T-helper 1 cell (primary cell): ENCODE results near the gene FIGN.

Experiments used
- DNase-seq, 5 donors: peaks; one replicate each; pipeline ENCODE4 v3.0.0-alpha.2; 2012 to 2020

The FIGN gene

GRCh38 chr2:163736433-163737189, 803 bp upstream of the FIGN start:
- DNase-seq, result no peak

DNA sequence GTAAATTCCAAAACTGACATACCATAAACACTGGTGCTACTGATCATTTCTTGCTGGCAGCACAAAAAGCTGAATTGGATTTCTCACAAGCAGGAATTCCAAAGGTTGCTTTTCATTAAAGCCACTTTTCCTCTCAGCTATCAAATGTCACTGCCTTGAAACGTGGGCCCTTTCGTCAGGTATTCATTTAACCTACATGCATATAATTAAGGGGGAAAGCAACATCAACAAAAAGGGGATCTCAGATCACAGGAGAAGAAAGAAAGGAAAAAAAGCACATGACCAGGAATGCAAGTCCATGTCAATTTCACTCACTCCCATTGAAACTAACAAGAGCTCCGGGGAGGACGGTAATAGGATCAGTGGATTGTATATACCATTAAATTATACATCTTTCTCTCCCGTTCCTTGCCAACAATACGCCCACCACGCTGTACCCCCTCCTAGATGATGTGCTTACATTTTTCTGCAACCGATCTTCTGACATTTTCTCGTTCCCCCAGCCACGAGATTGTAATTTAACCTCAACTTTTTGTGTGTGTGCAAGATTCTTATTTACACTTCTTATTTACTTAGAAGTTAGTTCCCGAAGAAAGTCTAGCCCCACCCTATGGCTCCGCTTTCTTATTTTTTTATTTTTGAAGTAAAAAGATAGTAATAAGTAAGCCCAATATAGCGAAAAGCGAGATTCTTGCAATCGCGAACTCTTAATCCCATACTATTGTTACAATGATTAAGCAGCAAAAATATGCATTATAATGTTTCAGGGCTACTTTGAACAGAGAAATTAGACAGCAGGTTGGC, 725 bp downstream of the FIGN start:
- DNase-seq, result no peak

DNA sequence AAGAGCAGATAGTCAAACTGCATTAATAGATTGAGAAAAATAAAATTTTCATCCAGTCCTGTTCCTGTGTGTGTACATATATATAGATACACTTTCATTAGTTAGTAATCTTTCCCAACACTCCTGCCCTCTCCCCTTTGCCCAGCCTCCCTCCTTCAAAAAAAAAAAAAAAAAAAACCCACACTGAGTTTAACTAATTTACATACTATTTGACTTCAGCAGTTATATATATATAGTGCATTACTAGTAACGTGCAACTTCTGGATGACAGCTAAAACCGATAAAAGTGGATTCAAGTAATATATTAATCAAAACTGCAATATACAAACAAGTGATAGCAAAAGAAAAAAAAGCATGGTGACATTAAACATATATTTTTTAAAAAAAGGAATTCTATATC, 1.4 kb downstream of the FIGN start:
- DNase-seq, result no peak

GRCh38 chr2:163733956-163734355, 1.9 kb downstream of the FIGN start:
- DNase-seq, result no peak

GRCh38 chr2:163733301-163733938, 2.4 kb downstream of the FIGN start:
- no peak for DNase-seq

GRCh38 chr2:163732727-163733126, 3.1 kb downstream of the FIGN start:
- no peak for DNase-seq

DNA sequence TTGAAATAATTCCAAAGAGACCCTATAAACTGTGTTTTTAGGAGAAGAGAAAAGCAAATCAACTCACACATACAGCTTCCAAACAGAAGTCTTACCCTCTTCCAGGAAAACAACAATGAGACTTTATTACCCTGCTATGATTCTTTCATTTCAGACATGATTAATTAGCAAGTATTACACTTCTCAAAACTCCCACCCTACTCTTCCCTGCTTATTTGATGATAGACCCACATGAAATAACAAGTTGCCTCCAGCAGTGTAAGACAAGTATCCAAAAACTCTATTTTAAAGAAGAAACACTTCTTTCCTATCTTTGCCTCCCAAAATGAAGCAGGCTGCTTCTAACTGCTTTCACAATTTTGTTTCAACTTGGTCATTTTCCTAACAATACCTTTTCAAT, 4.1 kb downstream of the FIGN start:
- no peak for DNase-seq

- no peak for DNase-seq
Observed at GRCh38 chr2:163730556-163730955, 5.3 kb downstream of the FIGN start.

DNA sequence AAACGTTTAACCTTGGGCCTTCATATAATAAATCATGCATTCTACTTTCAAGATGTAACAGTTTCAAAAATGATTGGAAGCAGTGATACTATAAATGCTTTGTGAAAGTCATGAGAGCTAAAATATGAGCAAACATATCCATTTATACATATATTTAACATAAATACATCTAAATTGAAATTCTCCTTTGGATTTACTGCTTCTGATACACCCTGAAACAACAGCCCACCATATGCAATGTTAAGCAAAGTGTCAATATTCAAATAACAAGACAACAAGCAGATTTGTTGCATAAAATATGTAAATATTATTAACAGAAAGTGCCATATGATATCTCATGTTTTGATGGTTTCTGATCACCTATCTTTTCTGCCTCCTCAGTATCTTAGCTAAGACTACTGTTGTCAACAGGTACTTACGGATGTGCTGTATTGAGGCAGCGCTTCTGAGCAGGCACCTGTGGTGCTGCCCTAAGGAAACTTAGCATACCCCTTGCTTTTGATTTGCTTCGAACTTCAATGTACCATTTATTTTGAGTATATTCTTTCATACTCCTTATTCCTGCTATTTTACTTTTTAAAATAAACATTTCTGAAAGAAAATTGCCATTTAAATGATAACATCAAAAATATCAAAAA, 6.1 kb downstream of the FIGN start:
- no peak for DNase-seq

DNA sequence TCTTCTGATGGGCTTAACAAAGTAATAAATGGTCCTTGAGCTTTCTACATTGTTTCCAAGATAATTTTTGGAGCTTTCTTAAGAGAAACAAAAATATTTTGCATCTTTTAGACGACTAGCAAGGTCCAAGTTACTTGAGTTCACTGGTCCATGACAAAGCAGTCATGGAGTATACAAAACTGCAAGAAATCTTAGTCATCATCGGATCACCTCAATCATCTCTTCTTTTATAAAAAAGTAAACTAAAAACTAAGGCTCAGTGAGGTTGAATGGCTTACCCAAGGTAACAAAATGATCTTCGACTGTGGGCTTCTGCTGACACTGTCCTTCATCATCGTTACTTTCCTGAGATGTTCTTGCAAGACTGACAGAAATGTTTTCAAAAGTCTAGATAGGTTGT, 11.9 kb downstream of the FIGN start:
- DNase-seq, result no peak

- DNase-seq, result no peak
Observed at GRCh38 chr2:163723348-163723747, 12.5 kb downstream of the FIGN start.

GRCh38 chr2:163719331-163719730, 16.5 kb downstream of the FIGN start:
- no peak for DNase-seq

GRCh38 chr2:163717993-163718680, 17.7 kb downstream of the FIGN start:
- DNase-seq, result no peak

DNA sequence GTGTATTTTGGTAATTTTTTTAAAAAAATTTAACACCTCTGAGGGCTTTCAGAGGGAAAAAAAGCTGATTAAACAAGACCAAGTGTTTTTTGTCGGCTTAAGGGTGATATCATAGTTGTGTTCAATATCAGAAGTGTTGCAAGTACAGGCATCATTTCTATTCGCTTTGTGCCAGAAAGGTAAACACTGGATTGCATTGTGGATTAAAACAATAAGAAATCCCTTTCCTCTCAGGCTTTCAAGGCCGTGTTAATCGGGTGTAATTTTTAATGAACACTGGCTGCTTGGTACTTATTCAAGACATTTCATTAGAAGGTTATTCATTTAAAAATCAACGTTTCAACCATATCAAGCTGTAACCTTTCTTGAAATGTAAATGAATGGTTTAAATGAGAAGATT, 18.3 kb downstream of the FIGN start:
- no peak for DNase-seq

DNA sequence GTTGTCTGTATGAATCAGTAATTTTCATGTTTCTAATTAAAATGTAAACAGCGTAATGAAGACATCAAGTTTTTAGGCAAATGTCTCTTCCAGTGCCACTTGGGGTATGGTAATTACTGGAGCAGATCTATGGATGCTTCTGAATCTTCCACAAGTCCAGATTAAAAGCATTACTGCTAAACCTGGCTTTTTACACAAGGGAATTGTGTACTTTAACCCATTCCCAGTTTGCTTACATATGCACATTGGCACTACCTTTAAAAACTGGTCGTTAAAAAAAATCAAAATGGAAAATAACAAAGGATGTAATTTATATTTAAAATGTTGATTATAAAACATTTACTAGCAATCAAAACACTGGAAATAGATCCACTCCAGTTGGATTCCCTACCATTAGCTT, 19.7 kb downstream of the FIGN start:
- no peak for DNase-seq

DNA sequence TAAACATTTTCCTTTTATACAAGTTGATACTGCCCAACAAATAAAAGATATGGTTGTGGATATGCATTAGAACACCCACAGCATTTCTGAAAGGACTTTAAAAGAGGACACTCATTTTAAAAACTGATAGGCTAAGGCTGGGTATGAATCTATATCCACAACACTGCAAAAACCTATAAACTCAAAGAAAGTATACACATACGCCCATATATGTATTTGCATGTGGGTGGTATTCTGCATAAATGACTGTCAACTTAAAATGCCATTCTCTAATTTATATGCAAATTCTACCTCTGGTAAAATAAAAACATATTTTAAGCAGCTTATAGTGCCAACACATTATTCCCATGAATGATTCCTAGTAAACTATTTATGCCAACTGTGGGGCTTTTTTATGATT, 20.1 kb downstream of the FIGN start:
- no peak for DNase-seq

GRCh38 chr2:163715199-163715598, 20.6 kb downstream of the FIGN start:
- no peak for DNase-seq

DNA sequence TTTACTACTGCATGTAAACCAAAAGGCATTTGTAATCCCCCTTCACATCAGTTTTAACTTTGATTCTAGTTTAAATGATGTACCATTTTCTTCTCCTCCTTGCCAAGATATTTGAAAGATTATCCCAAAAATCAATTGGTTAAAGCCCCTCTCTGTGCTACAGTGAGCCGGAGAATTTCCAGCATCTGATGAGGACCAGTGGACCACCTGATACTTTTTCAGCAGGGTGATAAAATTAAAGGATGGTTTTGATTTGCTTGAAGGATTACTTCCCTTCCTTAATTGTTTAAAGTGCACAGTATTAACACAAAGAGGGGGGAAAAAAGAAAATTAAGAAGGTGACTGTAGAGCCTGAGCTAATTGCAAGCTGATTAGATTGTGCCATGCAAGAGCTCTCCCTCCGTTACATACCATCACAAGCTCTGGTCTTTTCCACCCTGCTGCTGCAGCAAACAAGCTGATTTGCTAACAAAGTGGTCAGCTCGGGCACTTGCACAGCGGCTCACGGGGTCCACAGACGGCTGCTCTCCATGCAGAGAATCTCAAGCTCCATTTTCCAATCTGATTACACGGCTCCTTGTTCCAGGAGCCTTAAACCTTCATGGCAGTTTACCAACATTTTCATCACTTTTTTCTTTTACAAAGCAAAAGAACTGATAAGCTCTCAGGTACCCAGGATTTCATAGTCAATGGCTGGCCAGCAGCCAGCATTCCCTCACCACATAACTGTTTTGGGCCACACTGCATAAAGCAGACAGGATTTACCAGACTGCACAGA, 22.1 kb downstream of the FIGN start:
- DNase-seq, result no peak

GRCh38 chr2:163711699-163712098, 24.1 kb downstream of the FIGN start:
- DNase-seq, result no peak

- DNase-seq, result no peak
Observed at GRCh38 chr2:163711258-163711657, 24.6 kb downstream of the FIGN start.

DNA sequence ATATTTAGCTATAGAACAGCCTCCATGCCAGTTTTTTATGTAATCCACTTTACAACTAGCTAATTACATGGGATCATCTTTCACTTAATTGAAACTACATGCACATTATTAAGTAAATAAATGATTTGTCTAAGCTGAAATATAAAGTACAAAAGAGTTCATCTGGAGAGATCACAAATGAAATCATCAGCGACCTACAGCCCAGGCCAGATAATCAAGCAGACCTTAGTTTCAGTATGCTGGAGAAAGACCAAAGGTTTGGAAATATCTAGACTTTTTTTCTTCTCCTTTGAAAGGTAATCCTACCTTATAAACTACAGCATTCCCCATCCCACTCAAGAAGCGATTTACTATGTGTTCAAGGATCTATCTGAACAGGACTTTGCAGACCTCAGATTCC, 26.5 kb downstream of the FIGN start:
- no peak for DNase-seq

- DNase-seq, result no peak
Observed at GRCh38 chr2:163708265-163708664, 27.5 kb downstream of the FIGN start.
